Effector memory CD4-positive, alpha-beta T cell (primary cell): ENCODE results near the gene PROZ.

Experiments used
- DNase-seq, 3 donors: peaks; one replicate each; pipeline ENCODE4 v3.0.0-alpha.2; 2020
- H3K27ac ChIP-seq: 2 replicates; pipeline ENCODE4 v1.7.0; 2013; ENCODE audit warnings: mild to moderate bottlenecking, low read length, moderate library complexity; ENCODE audit not compliant: insufficient read depth, poor library complexity, severe bottlenecking
- H3K27me3 ChIP-seq: replicated peaks from 2 replicates; pipeline ENCODE4 v1.7.0; 2013; ENCODE audit warnings: mild to moderate bottlenecking, low read length; ENCODE audit not compliant: insufficient read depth, control insufficient read depth, poor library complexity, severe bottlenecking
- H3K36me3 ChIP-seq: 2 replicates; pipeline ENCODE4 v1.7.0; 2013; ENCODE audit warnings: mild to moderate bottlenecking, low read length, moderate library complexity; ENCODE audit not compliant: control insufficient read depth, insufficient read depth
- H3K4me1 ChIP-seq: 2 replicates; pipeline ENCODE4 v1.7.0; 2013; ENCODE audit warnings: low read length, mild to moderate bottlenecking; ENCODE audit not compliant: control insufficient read depth, insufficient read depth, poor library complexity, severe bottlenecking
- H3K4me3 ChIP-seq: 2 replicates; pipeline ENCODE4 v1.7.0; 2013; ENCODE audit warnings: low read length, low read depth, mild to moderate bottlenecking; ENCODE audit not compliant: insufficient read depth, poor library complexity, severe bottlenecking
- H3K9me3 ChIP-seq: 2 replicates; pipeline ENCODE4 v1.7.0; 2013; ENCODE audit warnings: mild to moderate bottlenecking, low read length, moderate library complexity; ENCODE audit not compliant: control insufficient read depth

PROZ gene

DNA sequence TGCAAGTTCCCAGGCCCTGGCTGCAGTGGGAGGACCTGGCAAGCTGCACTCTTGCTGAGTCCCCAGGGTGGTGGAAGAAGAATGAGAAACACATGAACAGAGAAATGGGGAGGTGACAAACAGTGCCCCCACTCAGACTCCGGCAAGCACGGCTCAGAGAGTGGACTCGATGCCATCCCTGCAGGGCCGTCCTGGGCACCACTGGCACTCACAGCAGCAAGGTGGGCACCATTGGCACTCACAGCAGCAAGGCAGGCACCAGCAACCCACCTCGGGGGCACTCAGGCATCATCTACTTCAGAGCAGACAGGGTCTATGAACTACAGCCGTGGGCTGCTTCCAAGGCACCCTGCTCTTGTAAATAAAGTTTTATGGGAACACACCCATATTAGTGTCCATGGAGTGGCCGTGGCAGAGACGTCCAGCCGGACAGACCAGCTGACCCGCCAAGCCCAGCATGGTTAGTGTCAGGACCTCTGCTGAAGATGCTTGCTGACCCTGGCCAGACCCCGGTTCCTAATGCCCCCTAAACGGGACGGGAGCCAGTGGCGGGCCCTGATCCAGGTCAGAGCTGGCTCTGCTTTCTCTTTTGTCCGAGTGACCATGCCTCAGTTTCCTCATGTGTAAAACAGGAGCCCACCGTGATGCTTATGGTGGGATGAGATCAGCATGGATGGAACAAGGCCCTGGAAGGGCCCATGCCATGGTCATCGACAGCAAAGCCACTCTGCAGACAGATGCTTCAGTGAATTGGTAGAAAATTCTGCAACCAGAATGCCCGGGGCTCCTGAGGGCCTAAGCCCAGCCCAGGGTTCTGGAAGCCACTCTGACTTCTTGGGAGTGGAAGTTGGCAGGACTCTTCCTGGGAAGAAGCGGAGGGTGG, 37.9 kb upstream of the PROZ start:
- Histone ChIP-seq H3K36me3 (no peaks in the 10 kb centered on the region), H3K27ac (no peak overlapping the region), H3K9me3 (no peaks in the 10 kb centered on the region), H3K27me3 (no peaks in the 10 kb centered on the region), H3K4me3 (no peak overlapping the region), H3K4me1 (no peaks in the 10 kb centered on the region)
- no peak for DNase-seq

DNA sequence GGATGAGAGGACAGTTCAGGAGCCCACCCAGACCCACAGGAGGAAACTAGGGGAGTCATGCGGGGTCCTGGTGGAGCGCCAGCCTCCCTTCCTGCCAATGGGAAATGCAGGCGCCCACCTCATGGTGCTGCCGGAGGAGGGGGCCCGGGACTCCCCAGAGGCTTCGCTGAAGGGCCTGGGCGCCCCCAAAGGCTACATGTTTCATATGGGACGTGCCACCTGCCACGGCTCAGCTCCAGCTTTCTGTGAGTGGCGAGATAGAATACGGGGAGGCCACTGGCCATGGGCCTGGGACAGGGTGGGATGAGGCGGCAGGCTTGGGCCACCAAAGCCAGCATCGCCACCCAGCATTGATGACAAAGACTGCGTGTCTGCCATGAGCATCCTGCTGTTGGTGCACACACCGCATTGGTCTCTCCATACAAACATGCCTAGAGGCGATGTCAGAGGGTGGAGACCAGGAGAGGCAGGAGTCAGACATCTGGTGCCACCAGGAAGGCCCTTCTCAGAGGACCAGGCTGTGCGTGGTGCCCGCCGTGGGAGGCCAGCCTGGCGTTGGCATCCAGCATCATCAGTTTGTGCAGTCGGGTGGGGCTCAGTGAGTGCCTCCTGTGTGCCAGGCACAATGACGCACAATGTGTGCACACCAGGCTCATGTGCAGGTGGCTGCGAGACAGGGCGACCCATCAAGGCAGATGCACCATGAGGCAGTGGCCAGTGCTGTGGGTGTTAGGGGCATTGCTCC, 37.1 kb upstream of the PROZ start:
- Histone ChIP-seq H3K4me1 (no peaks in the 10 kb centered on the region), H3K27ac (no peak overlapping the region)
- DNase-seq: no peak

DNA sequence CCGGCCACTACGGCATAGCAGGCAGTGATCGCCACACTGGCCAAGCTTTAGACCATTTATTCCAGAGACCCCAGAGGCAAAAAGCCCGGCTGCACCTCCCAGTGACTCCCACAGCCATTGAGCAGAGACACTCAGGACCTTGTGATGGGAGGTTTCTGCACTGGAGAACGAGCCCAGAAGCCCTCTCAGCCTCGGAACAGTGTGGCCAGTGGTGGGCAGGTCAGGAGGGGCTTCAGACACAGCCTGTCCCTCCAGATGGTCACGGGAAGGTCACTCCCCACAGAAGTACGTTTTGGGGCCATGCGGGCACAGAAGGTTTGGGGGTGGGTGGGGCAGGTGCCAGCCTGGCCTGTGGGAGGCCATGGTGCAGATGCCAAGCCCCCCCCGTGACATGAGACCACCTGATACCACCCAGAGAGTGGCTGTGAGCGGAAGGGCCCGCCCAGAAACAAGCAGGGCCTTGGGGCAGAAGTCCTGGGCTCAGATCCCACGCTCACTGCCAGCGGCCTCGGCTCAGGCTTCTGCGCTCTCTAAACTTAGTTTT, 36.4 kb upstream of the PROZ start:
- no peak for DNase-seq
- Histone ChIP-seq H3K4me3 (no peak overlapping the region), H3K4me1 (no peaks in the 10 kb centered on the region), H3K27ac (no peak overlapping the region), H3K27me3 (no peaks in the 10 kb centered on the region), H3K9me3 (no peaks in the 10 kb centered on the region), H3K36me3 (no peaks in the 10 kb centered on the region)

More for the DNA sequence above, 37.1 kb upstream of the PROZ start:
- H3K9me3 ChIP-seq: no peaks in the 10 kb centered on the region
- H3K27me3 ChIP-seq: no peaks in the 10 kb centered on the region
- no peak overlapping the region for H3K4me3 ChIP-seq
- no peaks in the 10 kb centered on the region for H3K36me3 ChIP-seq

GRCh38 chr13:113122550-113123225, 35.8 kb upstream of the PROZ start, which contains the start of gene F10:
Gene F10, plus strand, starts transcription at chr13:113122799. Its CDS starts 57 bp downstream, at chr13:113122856.
- DNase-seq: no peak
- no peaks in the 10 kb centered on the region for H3K9me3 ChIP-seq
- H3K36me3 ChIP-seq: no peaks in the 10 kb centered on the region
- no peaks in the 10 kb centered on the region for H3K4me1 ChIP-seq
- no peak within 1 kb of the TSS for H3K27ac ChIP-seq
- H3K27me3 ChIP-seq: no peaks in the 10 kb centered on the region
- H3K4me3 ChIP-seq: no peak within 1 kb of the TSS

- H3K4me3 ChIP-seq: no peak overlapping the region
- no peaks in the 10 kb centered on the region for H3K36me3 ChIP-seq
- no peak overlapping the region for H3K27ac ChIP-seq
- H3K4me1 ChIP-seq: no peaks in the 10 kb centered on the region
- no peaks in the 10 kb centered on the region for H3K9me3 ChIP-seq
- DNase-seq: no peak
- no peaks in the 10 kb centered on the region for H3K27me3 ChIP-seq
Observed at GRCh38 chr13:113123226-113124201, 34.9 kb upstream of the PROZ start.

GRCh38 chr13:113124211-113124970, 34.1 kb upstream of the PROZ start:
- H3K27me3 ChIP-seq: no peaks in the 10 kb centered on the region
- no peak for DNase-seq
- no peak overlapping the region for H3K27ac ChIP-seq
- H3K36me3 ChIP-seq: no peaks in the 10 kb centered on the region
- H3K4me1 ChIP-seq: no peaks in the 10 kb centered on the region
- no peak overlapping the region for H3K4me3 ChIP-seq
- H3K9me3 ChIP-seq: no peaks in the 10 kb centered on the region

DNA sequence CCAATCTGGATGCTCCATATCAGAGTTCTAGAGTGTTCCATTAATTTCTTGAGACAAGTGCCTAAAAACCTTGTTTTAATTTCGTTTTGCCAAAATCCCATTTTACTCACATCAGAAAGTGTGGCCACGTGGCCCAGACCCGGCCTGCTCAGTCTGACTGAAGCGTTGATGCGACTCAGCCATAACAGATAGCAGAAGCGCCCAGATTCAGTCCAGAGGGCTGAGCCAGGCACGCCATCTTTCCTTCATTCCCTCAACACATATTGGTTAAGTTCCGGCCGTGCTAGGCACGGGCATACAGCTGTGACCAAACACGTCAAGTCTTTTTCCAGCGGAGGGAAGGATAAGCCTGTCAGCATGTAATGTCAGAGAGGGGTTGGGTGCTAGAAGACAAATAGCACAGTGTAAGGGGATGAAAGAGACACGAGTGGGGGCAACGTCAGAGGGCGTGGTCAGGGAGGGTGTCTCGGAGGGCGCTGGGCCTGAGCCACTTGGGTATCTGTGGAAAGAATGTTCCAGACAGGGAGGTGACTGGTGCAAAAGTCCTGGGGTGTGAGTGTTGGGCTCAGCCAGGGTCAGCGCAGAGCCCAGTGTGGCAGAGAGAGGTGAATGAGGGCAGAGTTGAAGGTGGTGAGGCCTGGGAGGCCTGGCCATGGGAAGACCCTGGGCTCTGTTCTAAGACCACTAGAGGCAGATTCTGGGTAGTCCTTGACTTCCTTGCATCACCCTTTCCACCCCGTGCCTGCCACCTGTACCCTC, 32.8 kb upstream of the PROZ start:
- H3K4me1 ChIP-seq: peaks cover 2% of the 10 kb centered on the region
- no peak overlapping the region for H3K4me3 ChIP-seq
- no peak overlapping the region for H3K27ac ChIP-seq
- DNase-seq: no peak
- H3K36me3 ChIP-seq: no peaks in the 10 kb centered on the region
- H3K9me3 ChIP-seq: no peaks in the 10 kb centered on the region
- no peaks in the 10 kb centered on the region for H3K27me3 ChIP-seq

GRCh38 chr13:113126265-113127150, 31.9 kb upstream of the PROZ start:
- peaks cover 2% of the 10 kb centered on the region for H3K4me1 ChIP-seq
- H3K36me3 ChIP-seq: no peaks in the 10 kb centered on the region
- H3K9me3 ChIP-seq: no peaks in the 10 kb centered on the region
- no peaks in the 10 kb centered on the region for H3K27me3 ChIP-seq
- no peak overlapping the region for H3K4me3 ChIP-seq
- H3K27ac ChIP-seq: no peak overlapping the region
- no peak for DNase-seq
